ENCODE measurements around the gene AGPAT3.

The AGPAT3 gene

GRCh38 chr21:43931489-43931888 is 66.5 kb downstream of the AGPAT3 start:
- no peak for DNase-seq (ENCODE audit: low read depth in 2 of 2)
- no peak overlapping the region for H3K4me3 ChIP-seq (replicated peaks in 1 of 2; ENCODE audit: low read depth in 2 of 2, low read length in 2 of 2)
- TF ChIP-seq CTCF (IDR thresholded peaks at IDR 0.05; ENCODE audit: low read depth, low read length): no peak

GRCh38 chr21:43932005-43932404 is 67.0 kb downstream of the AGPAT3 start:
- no peak for DNase-seq (ENCODE audit: low read depth in 2 of 2)
- H3K4me3 ChIP-seq (replicated peaks in 1 of 2; ENCODE audit: low read depth in 2 of 2, low read length in 2 of 2): no peak overlapping the region
- TF ChIP-seq CTCF (IDR thresholded peaks at IDR 0.05; ENCODE audit: low read depth, low read length): no peak

- no peak for DNase-seq (ENCODE audit: low read depth in 2 of 2)
- H3K4me3 ChIP-seq (replicated peaks in 1 of 2; ENCODE audit: low read depth in 2 of 2, low read length in 2 of 2): no peak overlapping the region
- no peak for TF ChIP-seq CTCF (IDR thresholded peaks at IDR 0.05; ENCODE audit: low read depth, low read length)
Measured at GRCh38 chr21:43933199-43933598, 68.2 kb downstream of the AGPAT3 start.

GRCh38 chr21:43933680-43934079 is 68.7 kb downstream of the AGPAT3 start:
- no peak for TF ChIP-seq CTCF (IDR thresholded peaks at IDR 0.05; ENCODE audit: low read depth, low read length)
- H3K4me3 ChIP-seq (replicated peaks in 1 of 2; ENCODE audit: low read depth in 2 of 2, low read length in 2 of 2): no peak overlapping the region
- DNase-seq (ENCODE audit: low read depth in 2 of 2): no peak

- no peak for TF ChIP-seq CTCF (IDR thresholded peaks at IDR 0.05; ENCODE audit: low read depth, low read length)
- no peak overlapping the region for H3K4me3 ChIP-seq (replicated peaks in 1 of 2; ENCODE audit: low read depth in 2 of 2, low read length in 2 of 2)
- DNase-seq (ENCODE audit: low read depth in 2 of 2): no peak
Measured at GRCh38 chr21:43934116-43934515, 69.1 kb downstream of the AGPAT3 start.

GRCh38 chr21:43934716-43935705 is 70.0 kb downstream of the AGPAT3 start:
- no peak overlapping the region for H3K4me3 ChIP-seq (replicated peaks in 1 of 2; ENCODE audit: low read depth in 2 of 2, low read length in 2 of 2)
- TF ChIP-seq CTCF (IDR thresholded peaks at IDR 0.05; ENCODE audit: low read depth, low read length): no peak
- no peak for DNase-seq (ENCODE audit: low read depth in 2 of 2)
